GM12878 (cell line): ENCODE results near the gene SFT2D3. TPM values are rescaled to one million over a fixed set of nuclear protein-coding genes. Genes with fewer than 3 reads are reported as not detected.

Experiments used
- ATAC-seq: fragments of 200-7000 bp; cut with Tn5 transposase; 3 replicates; pipeline ENCODE4 v1.9.1; 2020; ENCODE audit warnings: mild to moderate bottlenecking, moderate library complexity
- BruUV-seq: library from RNA; stranded (reverse); fragments of 400-500 nt; replicated peaks from 2 replicates; lab custom pipeline; 2021; lab: Mats Ljungman, UMichigan
- CTCF ChIA-PET: fragments of 300-600 bp; sonication (Branson Sonifier 250); formaldehyde crosslinking; extraction: SDS; loops from one replicate; lab custom pipeline; 2021; ENCODE audit warnings: inconsistent platforms; lab: Yijun Ruan, JAX
- POLR2A ChIA-PET: fragments of 350-600 bp; formaldehyde crosslinking; extraction: SDS; loops from one replicate; lab custom pipeline; 2021; ENCODE audit warnings: inconsistent platforms; lab: Charles Lee
- RAD21 ChIA-PET: fragments of 300-600 bp; sonication (Branson Sonifier 250); formaldehyde crosslinking; loops from one replicate; lab custom pipeline; 2023; ENCODE audit warnings: antibody characterized with exemption; ENCODE audit not compliant: unreplicated experiment; lab: Charles Lee
- SMC1A ChIA-PET: fragments of 300-600 bp; sonication (Branson Sonifier 250); formaldehyde crosslinking; loops from one replicate; lab custom pipeline; 2023; ENCODE audit not compliant: unreplicated experiment, uncharacterized antibody; lab: Charles Lee
- DNase-seq: peaks from one replicate; pipeline ENCODE4 v3.0.0-alpha.2; 2011; ENCODE audit warnings: low read depth, low spot score
- FAIRE-seq: peaks from 3 replicates; lab custom pipeline; 2011; peaks lifted over from hg19 to GRCh38; lab: Jason Lieb, UNC
- H2AFZ ChIP-seq: 2 replicates; pipeline ENCODE4 v1.6.0; 2011; ENCODE audit warnings: low read depth, low read length, control low read depth; ENCODE audit not compliant: control insufficient read depth
- H3K27ac ChIP-seq: 2 replicates; pipeline ENCODE4 v1.5.1; 2011; ENCODE audit warnings: control low read depth; ENCODE audit not compliant: control insufficient read depth, insufficient read depth
- H3K27me3 ChIP-seq, 2 experiments: replicated peaks in 1 of 2; 2 replicates each; pipeline versions ENCODE4 v1.6.0 to v1.6.1; 2011; ENCODE audit warnings: low read length in 1 of 2; ENCODE audit not compliant: control insufficient read depth in 2 of 2, insufficient read depth in 2 of 2
- H3K36me3 ChIP-seq, 2 experiments: 2 replicates each; pipeline ENCODE4 v1.5.1; 2011; ENCODE audit warnings: low read length in 1 of 2; ENCODE audit not compliant: control insufficient read depth in 2 of 2, insufficient read depth in 2 of 2
- H3K4me1 ChIP-seq: 2 replicates; pipeline ENCODE4 v1.6.1; 2011; ENCODE audit warnings: mild to moderate bottlenecking, low read length, moderate library complexity, mixed read lengths; ENCODE audit not compliant: control insufficient read depth, insufficient read depth
- H3K4me2 ChIP-seq: 2 replicates; pipeline ENCODE4 v1.6.0; 2011; ENCODE audit warnings: control low read depth; ENCODE audit not compliant: control insufficient read depth, insufficient read depth
- H3K4me3 ChIP-seq: fragments of 200-600 bp; sonication (generic); 2 replicates; pipeline ENCODE4 v1.5.1; 2016
- H3K79me2 ChIP-seq: 2 replicates; pipeline ENCODE4 v1.6.0; 2011; ENCODE audit warnings: low read length; ENCODE audit not compliant: control insufficient read depth, insufficient read depth
- H3K9ac ChIP-seq: 2 replicates; pipeline ENCODE4 v1.8.0; 2011; ENCODE audit warnings: low read length, control low read depth, mixed read lengths; ENCODE audit not compliant: control insufficient read depth, insufficient read depth
- H3K9me3 ChIP-seq: replicated peaks from 3 replicates; pipeline ENCODE4 v1.5.1; 2011; ENCODE audit warnings: mild to moderate bottlenecking, low read length; ENCODE audit not compliant: control insufficient read depth, insufficient read depth
- H4K20me1 ChIP-seq: 2 replicates; pipeline ENCODE4 v1.6.0; 2011; ENCODE audit not compliant: control insufficient read depth, insufficient read depth
- KDM1A ChIP-seq: fragments of 200-600 bp; sonication (generic); IDR thresholded peaks from 2 replicates; pipeline ENCODE4 v1.6.1; 2016; ENCODE audit warnings: borderline replicate concordance
- MEF2A ChIP-seq: IDR thresholded peaks from 2 replicates; pipeline ENCODE4 v1.6.1; 2011; ENCODE audit warnings: low read depth, mild to moderate bottlenecking, low read length, moderate library complexity; ENCODE audit not compliant: insufficient read depth
- NFYB ChIP-seq: IDR thresholded peaks from 2 replicates; pipeline ENCODE4 v1.6.1; 2011; ENCODE audit warnings: low read depth, mild to moderate bottlenecking, low read length, improper control_type of control experiment, moderate library complexity; ENCODE audit not compliant: insufficient read depth
- POLR2AphosphoS5 ChIP-seq: IDR thresholded peaks from 2 replicates; pipeline ENCODE4 v1.6.1; 2011; ENCODE audit warnings: mild to moderate bottlenecking, low read length, inconsistent platforms
- TCF3 ChIP-seq: IDR thresholded peaks from 2 replicates; pipeline ENCODE4 v1.6.1; 2012; ENCODE audit warnings: low read depth, mild to moderate bottlenecking, low read length, borderline replicate concordance; ENCODE audit not compliant: insufficient read depth
- TCF7 ChIP-seq: IDR thresholded peaks from 2 replicates; pipeline ENCODE4 v1.6.1; 2014; ENCODE audit warnings: antibody characterized with exemption, borderline replicate concordance
- ZNF622 ChIP-seq: fragments of 450-650 bp; IDR thresholded peaks from 2 replicates; pipeline ENCODE4 v1.6.1; 2017; ENCODE audit warnings: mild to moderate bottlenecking, inconsistent platforms
- ZZZ3 ChIP-seq: IDR thresholded peaks from 2 replicates; pipeline ENCODE4 v1.6.1; 2011; ENCODE audit warnings: low read depth; ENCODE audit not compliant: control insufficient read depth, insufficient read length
- WGBS: methylation state at CpG from one replicate; pipeline ENCODE4 v1.1.6; 2016; ENCODE audit warnings: low lambda C conversion rate; ENCODE audit not compliant: insufficient replicate concordance, insufficient coverage; ENCODE audit errors: missing lambda C conversion rate; 5-methylcytosine and 5-hydroxymethylcytosine counted together
- in situ Hi-C: fragments of 300-500 bp; cut with MboI; formaldehyde crosslinking; loops from 9 replicates; pipeline ENCODE4 v1.14.3; 2018; ENCODE audit warnings: mixed read lengths
- intact Hi-C: fragments of 100-400 bp; cut with micrococcal nuclease; formaldehyde crosslinking; loops from one replicate; pipeline ENCODE4 v1.14.2; 2022; ENCODE audit not compliant: unreplicated experiment
- polyA plus RNA-seq, 11 experiments: library from polyadenylated mRNA; depleted of rRNA in 4 of 11; unstranded in 6 of 11; stranded (reverse) in 5 of 11; fragments of >200 nt; fragmentation: Nextera tagmentation in 4 of 11; fragmentation: Illumina TruSeq in 1 of 11; extraction: Ambion mirVana in 4 of 11; extraction: Trizol in 1 of 11; gene quantifications; 1 replicate in 1 of 11; 2 replicates in 10 of 11; pipeline versions ENCODE4 v1.2.1 to v1.2.3, GENCODE V29; 2011 to 2016; ENCODE audit warnings: inconsistent platforms in 2 of 11, missing spikeins in 2 of 11, low read depth in 1 of 11
- total RNA-seq, 4 experiments: library from RNA; depleted of rRNA in 3 of 4; stranded (reverse); fragments of >200 nt in 3 of 4; fragmentation: Illumina TruSeq in 1 of 4; extraction: Trizol in 1 of 4; gene quantifications; 2 replicates each; pipeline versions ENCODE4 v1.2.1 to v1.2.3, GENCODE V29; 2013 to 2021
- TF ChIP-seq, protein P1 (sequence below): fragments of 450-650 bp; IDR thresholded peaks from 2 replicates; pipeline ENCODE4 v1.6.1; 2017; ENCODE audit warnings: antibody characterized with exemption, mild to moderate bottlenecking, moderate library complexity
- TF ChIP-seq, protein P2 (sequence below): fragments of 450-650 bp; IDR thresholded peaks from 2 replicates; pipeline ENCODE4 v1.6.1; 2014; ENCODE audit warnings: mild to moderate bottlenecking

SFT2D3 gene
- total and polyA plus RNA-seq, 10 of the 15 experiments (the other 5 are each of a cell fraction or from before 2014, with no cell fraction given), result 4.2 to 8.4 (median 6.6) TPM; not detected in 4

DNA sequence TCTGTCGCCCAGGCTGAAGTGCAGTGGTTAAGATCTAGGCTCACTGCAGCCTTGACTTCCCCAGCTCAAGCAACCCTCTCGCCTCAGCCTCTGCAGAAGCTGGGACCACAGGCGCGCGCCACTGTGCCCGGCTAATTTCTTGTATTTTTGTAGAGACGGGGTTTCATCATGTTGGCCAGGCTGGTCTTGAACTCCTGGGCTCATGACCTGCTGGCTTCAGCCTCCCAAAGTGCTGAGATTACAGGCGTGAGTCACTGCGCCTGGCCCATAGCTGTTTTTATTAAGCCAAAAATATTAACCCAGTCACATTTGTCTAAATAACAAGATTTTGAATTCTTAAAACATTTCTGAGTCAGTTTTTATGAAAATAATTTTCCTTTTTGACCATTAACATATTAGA, 6.3 kb upstream of the SFT2D3 start:
- in situ Hi-C loops, result no loop called here

DNA sequence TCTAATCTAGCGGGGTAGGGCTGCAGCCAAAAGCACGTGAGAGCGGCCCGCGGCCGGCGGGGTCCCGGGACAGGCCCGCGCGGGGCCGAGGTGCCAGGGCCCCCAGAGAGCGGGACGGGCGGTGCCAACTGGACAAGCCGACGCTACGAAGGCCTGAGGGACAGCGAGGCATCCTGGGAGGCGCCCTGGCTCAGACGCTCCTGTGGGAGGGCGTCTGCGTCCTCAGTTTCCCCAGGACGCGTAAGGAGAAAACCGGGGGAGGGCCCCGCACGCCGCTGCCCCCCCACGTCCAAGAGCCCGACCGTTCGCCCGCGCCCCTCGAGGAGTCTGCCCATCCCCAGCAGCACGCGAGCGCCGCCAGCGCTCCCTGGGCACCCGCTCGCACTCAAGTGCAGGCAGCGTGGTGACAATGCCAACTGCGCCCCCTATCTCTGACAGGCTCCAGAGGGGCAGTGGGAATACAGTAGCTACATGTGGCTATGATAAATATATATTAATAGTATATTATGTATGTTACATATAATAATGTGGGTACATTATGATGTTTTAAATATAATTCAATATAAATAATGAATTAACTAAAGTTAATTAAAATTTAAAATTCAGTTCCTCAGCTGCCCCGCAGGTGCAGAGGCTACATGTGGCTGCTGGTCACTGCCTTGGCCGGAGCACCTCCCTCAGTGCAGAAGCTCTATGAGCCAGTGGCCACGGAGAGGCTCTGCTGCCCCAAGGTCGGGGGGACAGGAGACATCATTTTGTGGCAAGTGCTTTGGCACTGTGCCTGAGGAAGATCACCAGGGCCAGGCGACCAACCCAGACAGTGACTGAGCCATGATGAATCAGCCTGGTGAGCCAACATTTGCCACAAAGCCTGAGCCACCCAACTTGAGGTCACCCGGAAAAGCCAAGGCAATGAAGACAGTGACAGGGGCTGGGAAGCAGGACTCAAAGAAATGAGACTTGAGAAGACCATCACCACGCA, 5.5 kb upstream of the SFT2D3 start:
- peaks cover 6% of the 10 kb centered on the region for H3K4me1 ChIP-seq
- no peak overlapping the region for H3K4me3 ChIP-seq
- in situ Hi-C loops (no loop called here), intact Hi-C loops (no loop called here)
- ChIA-PET CTCF (no interaction called here), SMC1A (no interaction called here), RAD21 (no interaction called here), POLR2A (interaction anchor here (0.7 kb wide), 1 partner anchor 16 kb away, joined by 8 read pairs; no protein-coding TSS in a partner anchor)
- H3K27ac ChIP-seq, result no peak overlapping the region
- no peaks in the 10 kb centered on the region for H3K36me3 ChIP-seq
- H3K9ac ChIP-seq, result no peak overlapping the region
- H2AFZ ChIP-seq, result no peak overlapping the region
- FAIRE-seq (no peak), DNase-seq (no peak), ATAC-seq (no peak)
- H3K27me3 ChIP-seq, result no peaks in the 10 kb centered on the region
- BruUV-seq, result no TSS peak
- H4K20me1 ChIP-seq, result no peaks in the 10 kb centered on the region
- H3K4me2 ChIP-seq, result no peak overlapping the region
- H3K79me2 ChIP-seq, result no peaks in the 10 kb centered on the region
- H3K9me3 ChIP-seq, result peaks cover under 1% of the 10 kb centered on the region; the same call in 1 of the 3 replicates
- 88% methylated on average over 41 of the region's 52 CpGs for WGBS
- TF ChIP-seq POLR2AphosphoS5, result no peak
- no peak for TF ChIP-seq TCF7
- TF ChIP-seq TCF3, result no peak
- TF ChIP-seq KDM1A, result no peak
- TF ChIP-seq, protein P1, sequence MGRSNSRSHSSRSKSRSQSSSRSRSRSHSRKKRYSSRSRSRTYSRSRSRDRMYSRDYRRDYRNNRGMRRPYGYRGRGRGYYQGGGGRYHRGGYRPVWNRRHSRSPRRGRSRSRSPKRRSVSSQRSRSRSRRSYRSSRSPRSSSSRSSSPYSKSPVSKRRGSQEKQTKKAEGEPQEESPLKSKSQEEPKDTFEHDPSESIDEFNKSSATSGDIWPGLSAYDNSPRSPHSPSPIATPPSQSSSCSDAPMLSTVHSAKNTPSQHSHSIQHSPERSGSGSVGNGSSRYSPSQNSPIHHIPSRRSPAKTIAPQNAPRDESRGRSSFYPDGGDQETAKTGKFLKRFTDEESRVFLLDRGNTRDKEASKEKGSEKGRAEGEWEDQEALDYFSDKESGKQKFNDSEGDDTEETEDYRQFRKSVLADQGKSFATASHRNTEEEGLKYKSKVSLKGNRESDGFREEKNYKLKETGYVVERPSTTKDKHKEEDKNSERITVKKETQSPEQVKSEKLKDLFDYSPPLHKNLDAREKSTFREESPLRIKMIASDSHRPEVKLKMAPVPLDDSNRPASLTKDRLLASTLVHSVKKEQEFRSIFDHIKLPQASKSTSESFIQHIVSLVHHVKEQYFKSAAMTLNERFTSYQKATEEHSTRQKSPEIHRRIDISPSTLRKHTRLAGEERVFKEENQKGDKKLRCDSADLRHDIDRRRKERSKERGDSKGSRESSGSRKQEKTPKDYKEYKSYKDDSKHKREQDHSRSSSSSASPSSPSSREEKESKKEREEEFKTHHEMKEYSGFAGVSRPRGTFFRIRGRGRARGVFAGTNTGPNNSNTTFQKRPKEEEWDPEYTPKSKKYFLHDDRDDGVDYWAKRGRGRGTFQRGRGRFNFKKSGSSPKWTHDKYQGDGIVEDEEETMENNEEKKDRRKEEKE, result no peak
- TF ChIP-seq, protein P2, sequence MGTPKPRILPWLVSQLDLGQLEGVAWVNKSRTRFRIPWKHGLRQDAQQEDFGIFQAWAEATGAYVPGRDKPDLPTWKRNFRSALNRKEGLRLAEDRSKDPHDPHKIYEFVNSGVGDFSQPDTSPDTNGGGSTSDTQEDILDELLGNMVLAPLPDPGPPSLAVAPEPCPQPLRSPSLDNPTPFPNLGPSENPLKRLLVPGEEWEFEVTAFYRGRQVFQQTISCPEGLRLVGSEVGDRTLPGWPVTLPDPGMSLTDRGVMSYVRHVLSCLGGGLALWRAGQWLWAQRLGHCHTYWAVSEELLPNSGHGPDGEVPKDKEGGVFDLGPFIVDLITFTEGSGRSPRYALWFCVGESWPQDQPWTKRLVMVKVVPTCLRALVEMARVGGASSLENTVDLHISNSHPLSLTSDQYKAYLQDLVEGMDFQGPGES, result no peak
- TF ChIP-seq ZNF622, result no peak
- no peak for TF ChIP-seq MEF2A
- no peak for TF ChIP-seq ZZZ3

More for the DNA sequence above, 6.3 kb upstream of the SFT2D3 start:
- Histone ChIP-seq H3K4me3 (no peak overlapping the region), H3K9ac (no peak overlapping the region)
- ATAC-seq, result no peak
- no peak for TF ChIP-seq NFYB
- TF ChIP-seq, all 136 proteins: peak for 0
- intact Hi-C loops, result no loop called here
- RAD21 ChIA-PET, result no interaction called here
- Histone ChIP-seq H3K36me3 (no peaks in the 10 kb centered on the region), H3K27ac (no peak overlapping the region), H3K9me3 (peaks cover 7% of the 10 kb centered on the region; the same call in 1 of the 3 replicates), H3K79me2 (no peaks in the 10 kb centered on the region), H4K20me1 (no peaks in the 10 kb centered on the region), H3K4me2 (no peak overlapping the region), H3K4me1 (no peaks in the 10 kb centered on the region), H2AFZ (no peak overlapping the region), H3K27me3 (no peaks in the 10 kb centered on the region)
- WGBS, result 95% methylated on average over 9 of the region's 9 CpGs
- SMC1A ChIA-PET, result no interaction called here
- DNase-seq (no peak), FAIRE-seq (no peak)
- BruUV-seq, result no TSS peak
- POLR2A ChIA-PET, result interaction anchor here (0.7 kb wide), 1 partner anchor 15 kb away, joined by 8 read pairs; no protein-coding TSS in a partner anchor
- CTCF ChIA-PET, result interaction anchor here (0.6 kb wide), 1 partner anchor 295 kb away, joined by 3 read pairs; no protein-coding TSS in a partner anchor
